ENCODE data around the gene OSGEP.
"Not testable (repeated sequence)": the region's sequence is repeated elsewhere in the genome, so short reads cannot be mapped to it uniquely, and the experiment has no call there.

The OSGEP gene

DNA sequence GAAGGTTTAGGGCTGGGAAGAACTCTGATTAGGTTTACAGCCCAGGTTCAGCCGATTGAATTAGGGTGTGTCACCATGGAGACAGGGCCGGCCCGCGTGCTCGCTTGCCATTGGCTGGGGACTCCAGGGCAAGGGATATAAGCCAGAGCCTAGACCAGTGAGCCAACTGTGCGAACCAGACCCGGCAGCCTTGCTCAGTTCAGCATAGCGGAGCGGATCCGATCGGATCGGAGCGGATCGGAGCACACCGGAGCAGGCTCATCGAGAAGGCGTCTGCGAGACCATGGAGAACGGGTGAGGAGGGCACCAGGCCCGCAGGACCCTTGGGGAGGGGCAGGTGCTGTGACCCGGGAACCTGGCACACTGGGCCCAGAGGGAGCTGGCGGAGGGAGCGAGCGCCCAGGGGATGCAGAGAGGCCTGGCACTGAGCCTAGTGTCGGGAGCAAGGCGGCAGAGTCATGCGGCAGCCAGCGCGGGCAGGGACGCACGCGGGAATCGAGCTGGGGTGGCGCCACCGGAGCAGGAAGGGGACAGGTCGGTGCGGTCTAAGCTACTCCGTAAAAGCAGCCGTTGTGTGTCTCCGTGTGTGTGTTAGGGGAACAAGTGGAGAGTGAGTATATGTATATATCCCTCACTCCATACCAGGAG lies 14.8 kb upstream of the OSGEP start, which contains the start of gene PNP:
PNP (plus strand) TSS at position 165 of the 648 bp plus-strand sequence; CDS start at position 284, 119 bp downstream.
- DNase-seq = peak; percentile 92

DNA sequence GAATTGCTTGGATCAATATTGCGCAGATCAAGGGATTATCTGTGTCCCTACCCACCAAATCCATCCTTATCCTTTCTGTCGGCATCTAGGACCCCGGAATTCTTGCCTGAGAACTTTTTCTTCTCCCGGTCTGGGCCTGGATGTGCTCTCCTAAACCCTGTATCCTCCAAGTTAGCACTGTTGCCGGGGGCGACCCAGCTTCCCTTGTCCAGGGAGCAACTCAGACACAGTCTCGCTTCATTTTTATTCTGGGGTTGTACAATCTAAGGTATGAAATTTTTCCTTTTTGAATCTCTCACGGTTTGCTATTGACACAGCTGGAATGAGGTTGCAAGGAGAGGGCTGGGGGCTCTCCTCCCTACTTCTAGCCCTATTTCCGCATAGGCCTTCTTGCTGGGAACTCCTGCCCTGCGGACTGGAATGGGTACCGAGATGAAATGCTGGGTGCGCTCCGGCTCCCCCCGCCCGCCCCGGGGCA lies 14.2 kb upstream of the OSGEP start:
- no peak for DNase-seq

DNA sequence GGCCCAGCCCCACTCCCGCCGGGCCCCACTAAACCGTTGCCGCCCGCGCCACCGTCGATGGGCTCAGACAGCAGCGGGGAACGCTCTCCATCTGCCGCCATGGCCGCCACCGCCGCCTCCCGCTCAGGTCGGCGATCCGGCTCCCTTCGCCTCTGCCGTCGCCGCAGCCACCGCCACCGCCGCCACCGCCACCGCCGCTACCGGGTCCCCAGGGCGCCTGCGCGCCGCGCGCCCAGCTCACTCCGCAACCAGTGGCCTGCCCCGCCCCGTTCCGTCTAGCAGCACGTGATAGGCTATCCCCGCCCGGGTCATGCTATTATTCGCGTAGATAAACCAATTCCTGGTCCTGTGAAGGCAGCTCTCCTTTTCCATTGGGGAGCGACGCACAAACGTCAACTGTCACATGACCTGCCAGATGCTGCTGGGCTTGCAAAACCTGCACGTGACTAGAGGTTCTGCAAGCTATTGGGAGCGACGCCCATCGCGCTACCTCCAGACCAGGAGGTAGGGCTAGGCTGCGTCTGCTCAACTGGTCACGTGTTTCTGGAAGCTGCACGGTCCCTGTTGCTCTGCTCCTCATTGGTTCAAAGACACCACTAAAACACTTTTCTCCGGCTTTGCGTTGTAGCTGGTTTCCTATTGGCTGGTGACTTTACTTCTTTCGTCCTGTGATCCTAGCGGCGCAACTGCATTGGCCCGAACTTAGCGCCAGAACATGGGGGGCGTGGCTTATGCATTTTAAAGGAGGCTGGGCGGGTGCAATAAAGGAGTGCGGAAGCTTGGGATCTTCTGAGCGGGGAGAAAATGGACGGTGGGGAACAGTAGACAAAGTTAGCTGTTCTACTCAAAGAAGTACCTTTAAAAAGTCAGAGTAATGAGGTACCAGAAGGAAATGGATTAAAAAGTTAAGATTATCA lies 6.9 kb upstream of the OSGEP start, which contains the start of gene PIP4P1:
PIP4P1 (minus strand) TSS at position 210 of the 917 bp plus-strand sequence; CDS start at position 101, 109 bp downstream.
- peak; percentile 100 for DNase-seq

DNA sequence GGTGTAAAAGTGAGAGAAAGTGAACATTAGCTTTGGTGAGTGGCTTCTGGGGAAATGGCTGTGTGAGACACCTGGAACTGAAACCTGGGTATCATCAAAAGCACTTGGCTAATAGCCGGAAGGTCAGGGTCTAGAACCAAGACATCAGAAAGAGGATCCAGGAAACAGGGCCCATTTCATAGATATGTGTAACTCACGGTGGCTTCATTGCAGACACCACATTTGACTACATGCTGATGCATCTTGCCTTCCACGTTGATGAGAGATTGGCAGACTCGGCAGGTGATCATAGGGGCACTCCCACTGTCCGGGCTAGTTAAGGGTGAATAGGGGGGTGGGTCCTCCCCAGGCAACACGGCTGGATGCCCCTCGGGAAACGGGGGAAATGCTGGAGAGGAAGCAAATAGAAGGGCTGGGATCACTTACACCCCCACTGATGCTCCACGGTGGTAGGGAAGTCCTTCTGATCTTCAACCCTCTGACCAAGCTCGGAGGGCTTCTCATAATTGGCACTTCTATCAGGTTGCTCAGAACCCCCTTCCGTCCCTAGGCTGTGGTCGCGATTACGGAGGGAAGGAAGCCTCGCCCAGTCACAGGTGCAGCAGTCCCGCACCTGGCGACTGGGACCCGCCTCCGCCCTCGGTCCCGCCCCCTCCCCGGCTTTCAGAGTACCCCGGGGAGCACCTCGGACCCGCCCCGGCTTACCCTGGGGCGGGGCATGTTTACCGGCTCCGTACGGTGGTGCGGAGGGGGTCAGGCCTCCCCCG lies 6.0 kb upstream of the OSGEP start:
- DNase-seq = peak; percentile 61

DNA sequence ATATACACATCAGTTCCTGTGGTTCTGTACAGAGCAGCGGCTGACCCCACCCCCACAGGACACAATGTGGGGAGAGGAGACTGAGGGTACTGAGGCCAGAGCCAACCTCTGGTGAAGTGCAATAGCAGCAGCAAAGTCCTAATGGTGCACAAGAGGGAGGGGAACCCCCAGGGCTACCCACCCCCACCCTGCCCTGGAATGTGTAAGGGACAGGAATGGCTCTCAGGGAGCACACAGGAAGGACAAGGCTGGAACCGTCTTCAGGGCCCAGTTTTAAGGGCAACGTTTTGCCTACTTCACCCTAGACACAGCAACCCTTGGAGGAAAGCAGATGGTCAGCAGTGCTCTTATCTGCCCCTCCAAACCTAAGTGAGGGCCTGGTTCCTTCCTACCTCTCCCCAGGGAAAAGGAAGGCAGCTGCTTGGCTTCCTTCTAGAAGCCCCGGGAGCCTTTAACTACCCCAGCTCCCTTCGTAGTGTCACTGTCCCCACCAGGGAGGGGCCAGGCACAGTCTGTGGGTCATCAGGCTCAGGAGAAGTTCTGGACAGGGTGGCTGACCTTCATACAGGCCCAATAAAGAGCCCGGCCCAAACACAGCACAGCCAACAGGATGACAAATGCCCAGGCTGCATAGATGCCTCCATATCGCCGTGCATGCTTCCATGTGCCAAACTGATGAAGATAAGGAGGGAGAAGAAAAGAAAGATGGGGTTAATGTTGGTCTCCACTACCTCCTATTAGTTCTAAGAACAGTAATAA lies 3.6 kb upstream of the OSGEP start:
- no peak for DNase-seq

DNA sequence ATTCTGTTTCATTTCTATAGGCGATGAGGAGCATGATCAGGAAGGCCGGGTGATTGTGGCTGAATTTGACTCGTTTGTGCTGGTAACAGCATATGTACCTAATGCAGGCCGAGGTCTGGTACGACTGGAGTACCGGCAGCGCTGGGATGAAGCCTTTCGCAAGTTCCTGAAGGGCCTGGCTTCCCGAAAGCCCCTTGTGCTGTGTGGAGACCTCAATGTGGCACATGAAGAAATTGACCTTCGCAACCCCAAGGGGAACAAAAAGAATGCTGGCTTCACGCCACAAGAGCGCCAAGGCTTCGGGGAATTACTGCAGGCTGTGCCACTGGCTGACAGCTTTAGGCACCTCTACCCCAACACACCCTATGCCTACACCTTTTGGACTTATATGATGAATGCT lies 2.4 kb upstream of the OSGEP start:
- DNase-seq = no peak

DNA sequence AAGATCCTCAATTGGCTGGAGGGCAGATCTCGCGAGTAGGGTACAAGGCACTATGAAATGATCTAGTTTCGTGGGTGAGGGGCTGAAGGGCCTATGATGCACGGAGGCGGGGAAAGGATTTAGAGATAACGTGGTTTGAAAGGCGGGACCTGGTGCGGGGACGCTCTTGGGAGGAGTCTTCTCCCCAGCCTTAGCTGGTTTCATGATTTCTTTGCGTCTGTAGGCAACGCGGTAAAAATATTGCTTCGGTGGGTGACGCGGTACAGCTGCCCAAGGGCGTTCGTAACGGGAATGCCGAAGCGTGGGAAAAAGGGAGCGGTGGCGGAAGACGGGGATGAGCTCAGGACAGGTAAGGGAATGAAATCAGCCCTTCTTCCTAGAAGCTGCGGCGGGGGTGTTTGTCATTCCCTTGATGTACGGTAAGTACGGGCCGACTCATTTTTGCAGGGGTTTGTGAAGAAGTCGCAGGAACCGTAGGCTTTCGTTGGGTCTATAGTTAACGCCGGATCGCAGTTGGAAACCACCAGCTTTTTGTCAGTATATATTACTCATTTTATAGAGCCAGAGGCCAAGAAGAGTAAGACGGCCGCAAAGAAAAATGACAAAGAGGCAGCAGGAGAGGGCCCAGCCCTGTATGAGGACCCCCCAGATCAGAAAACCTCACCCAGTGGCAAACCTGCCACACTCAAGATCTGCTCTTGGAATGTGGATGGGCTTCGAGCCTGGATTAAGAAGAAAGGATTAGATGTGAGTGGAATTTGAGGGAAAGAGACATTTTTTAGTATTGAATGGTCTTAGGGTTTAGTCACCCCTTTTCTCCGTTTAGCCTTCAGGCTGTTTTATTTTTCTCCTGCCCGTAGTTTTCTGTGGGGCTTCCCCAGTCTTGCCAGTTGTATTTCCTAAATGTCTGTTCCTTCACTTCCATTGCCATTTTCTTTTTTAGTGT lies 1.0 kb upstream of the OSGEP start:
- peak; percentile 87 for DNase-seq

DNA sequence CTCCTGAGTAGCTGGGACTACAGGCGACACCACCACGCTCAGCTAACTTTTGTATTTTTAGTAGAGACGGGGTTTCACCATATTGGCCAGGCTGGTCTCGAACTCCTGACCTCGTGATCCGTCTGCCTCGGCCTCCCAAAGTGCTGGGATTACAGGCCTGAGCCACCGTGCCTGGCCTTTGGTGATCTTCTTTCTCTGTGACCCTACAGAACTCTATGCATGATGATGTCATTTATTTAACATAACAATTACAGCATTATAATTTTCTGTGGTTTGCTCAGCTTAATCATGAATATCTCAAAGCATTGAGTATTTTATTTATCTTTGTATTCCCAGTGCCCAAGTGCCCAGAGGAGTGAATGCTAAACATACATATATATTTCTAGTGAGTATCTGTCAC lies 1.8 kb downstream of the OSGEP start:
- DNase-seq = not testable (repeated sequence)

DNA sequence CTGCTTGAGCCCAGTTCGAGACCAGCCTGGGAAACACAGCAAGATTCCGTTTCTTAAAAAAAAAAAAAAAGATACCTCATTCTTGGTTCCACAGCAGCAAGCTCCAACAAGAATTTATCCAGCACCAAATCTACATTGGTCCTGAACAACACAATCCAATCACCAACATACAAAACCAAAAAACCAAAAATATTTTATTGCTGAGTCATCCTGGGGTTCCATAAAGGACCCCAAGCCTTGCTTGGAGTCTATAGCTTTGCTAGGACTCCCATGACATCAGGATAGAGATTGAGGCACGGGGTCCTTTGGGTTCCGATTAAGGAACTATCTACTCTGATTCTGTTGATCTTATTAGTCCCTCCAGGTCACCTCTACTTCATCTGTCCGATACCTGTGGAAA lies 7.7 kb downstream of the OSGEP start:
- DNase-seq = no peak

DNA sequence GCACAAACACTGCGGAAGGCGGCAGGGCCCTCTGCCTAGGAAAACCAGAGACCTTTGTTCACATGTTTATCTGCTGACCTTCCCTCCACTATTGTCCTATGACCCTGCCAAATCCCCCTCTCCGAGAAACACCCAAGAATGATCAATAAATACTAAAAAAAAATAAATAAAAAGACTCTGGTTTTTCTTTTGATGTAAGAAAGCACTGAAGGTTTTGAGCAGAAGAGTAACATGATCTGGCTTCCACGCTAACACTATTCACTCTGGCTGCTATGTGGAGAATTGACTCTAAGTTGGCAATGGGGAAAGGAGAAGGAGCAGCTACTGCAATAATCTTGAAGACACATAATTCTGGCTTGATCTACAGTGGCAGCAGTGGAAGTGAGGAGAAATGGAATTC lies 11.0 kb downstream of the OSGEP start:
- not testable (repeated sequence) for DNase-seq

DNA sequence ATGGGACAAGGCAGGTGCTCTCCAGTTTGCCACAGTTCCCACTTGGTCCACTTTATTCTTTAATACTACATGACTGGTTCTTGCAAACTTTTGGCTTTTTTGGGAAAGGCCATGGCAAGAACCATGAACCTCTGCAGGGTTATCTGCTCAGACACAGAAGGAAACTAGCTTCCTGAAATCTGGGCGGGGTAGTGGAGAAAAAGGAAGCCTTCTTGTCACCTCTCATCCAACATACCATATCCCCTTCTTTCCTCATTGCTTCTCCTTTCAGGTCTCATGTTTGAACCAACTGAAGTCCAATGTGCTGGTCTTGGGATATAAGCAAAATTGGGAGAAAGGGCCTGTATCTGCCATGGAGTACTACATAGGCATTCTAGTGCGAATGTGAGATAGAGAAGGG lies 13.2 kb downstream of the OSGEP start:
- DNase-seq = no peak

DNA sequence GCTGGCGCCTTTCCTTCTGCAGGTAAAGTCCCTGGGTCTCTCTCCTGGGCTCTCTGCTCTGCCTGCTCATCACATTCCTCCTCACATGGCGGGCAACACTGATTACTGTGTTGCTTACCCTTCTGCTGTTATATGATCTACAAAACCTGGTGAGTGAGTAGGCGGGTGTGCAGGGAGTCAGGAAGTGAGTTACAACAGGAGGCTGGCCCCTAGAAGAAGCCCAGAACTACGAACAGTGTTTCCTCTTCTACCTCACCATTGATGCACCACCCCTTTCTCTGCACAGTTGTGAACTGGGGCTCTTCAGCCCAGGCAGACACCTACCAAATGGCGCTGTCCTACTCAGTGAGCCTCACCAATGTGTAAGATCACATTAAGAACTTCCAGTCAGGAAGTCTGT lies 13.7 kb downstream of the OSGEP start:
- DNase-seq = no peak

DNA sequence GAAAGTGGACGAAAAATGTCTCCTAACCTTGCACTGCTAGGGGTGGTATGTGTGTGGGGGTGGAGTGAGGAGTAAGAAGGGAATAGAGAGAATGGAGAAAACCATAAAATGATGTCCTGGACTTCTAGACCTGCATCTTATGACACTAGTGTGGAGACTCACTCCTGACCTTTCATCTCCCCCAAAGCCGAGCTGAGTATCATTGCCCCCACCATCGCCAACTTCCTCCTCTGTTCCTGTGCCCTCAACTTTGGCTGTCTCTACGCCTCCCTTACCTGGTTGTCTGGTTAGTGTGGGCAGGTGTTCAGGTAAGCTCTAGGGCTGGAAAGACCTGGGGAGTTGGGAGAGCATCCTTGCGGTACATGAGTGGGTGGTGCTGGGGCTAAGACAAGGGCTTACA lies 14.1 kb downstream of the OSGEP start:
- no peak for DNase-seq

DNA sequence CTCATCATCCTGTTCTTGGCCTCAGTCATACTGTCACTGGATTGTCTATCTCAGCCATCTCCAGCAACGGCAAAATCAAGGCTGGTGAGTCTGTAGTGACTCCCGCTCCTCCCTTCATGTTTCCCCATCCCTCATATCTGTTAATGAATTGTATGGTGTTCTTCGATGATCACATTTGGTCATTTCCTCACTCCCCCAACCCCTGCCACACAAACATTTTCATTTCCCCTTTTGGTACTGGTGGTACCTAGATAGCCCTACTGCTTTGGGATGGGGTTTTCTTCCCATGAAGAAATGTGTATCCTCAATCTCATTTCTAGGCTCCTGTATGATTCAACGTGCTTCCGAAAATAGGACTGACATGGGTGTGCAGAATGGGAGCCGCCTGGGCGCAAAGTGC lies 15.9 kb downstream of the OSGEP start:
- DNase-seq = no peak

DNA sequence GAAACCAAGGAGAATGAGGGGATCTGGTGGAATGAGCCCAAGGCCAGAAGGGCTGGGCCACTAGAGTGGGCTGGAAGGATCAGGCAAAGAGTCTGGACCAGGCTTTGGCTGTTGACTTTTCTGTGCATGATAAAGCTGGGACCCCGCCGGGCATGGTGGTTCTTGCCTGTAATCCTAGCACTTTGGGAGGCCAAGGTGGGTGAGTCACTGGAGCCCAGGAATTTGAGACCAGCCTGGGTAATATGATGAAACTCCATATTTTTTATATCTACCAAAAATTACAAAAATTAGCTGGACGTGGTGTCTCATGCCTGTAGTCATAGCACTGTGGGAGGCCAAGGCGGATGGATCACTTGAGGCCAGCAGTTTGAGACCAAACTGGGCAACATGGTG lies 18.3 kb downstream of the OSGEP start:
- DNase-seq = no peak

DNA sequence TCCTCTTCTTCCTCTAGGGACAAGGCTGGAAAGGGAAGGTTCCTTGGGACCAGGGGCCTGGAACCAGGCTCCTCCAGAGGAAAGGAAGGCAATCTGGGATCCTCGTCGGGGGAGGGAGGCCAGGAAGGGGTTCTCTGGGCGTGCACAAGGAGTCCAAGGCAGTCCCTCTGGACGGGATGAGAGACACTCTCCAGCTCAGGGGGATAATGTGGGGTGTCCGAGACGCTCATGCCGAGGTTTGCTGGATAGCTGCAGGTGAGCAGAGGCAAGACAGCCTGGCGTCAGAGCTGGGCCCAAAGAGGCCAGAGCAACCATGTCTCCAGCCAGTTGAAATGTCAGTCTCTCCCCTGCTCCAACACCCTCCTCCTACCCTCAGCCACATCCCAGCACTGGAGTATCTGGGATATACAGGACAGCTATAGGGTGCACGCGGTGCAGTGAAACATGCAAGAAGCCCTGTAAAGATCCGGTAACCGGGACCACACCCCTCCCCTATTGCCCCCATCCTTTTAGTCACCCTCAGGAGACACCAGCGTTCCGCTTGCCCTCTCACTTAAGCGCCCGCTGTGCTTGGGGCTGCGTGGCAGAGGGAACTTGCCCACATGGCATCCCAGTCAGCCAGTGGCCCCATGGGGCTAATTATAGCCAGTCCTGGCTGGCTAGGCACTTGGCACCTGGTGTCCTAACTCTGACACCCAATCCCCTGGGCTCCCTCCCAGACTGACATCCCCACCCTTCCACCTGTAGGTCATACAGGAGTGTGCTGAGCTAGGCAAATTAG lies 18.8 kb downstream of the OSGEP start, which contains the start of gene KLHL33:
KLHL33 (minus strand) TSS at position 585 of the 781 bp plus-strand sequence; CDS start at position 230, 355 bp downstream.
- no peak for DNase-seq

DNA sequence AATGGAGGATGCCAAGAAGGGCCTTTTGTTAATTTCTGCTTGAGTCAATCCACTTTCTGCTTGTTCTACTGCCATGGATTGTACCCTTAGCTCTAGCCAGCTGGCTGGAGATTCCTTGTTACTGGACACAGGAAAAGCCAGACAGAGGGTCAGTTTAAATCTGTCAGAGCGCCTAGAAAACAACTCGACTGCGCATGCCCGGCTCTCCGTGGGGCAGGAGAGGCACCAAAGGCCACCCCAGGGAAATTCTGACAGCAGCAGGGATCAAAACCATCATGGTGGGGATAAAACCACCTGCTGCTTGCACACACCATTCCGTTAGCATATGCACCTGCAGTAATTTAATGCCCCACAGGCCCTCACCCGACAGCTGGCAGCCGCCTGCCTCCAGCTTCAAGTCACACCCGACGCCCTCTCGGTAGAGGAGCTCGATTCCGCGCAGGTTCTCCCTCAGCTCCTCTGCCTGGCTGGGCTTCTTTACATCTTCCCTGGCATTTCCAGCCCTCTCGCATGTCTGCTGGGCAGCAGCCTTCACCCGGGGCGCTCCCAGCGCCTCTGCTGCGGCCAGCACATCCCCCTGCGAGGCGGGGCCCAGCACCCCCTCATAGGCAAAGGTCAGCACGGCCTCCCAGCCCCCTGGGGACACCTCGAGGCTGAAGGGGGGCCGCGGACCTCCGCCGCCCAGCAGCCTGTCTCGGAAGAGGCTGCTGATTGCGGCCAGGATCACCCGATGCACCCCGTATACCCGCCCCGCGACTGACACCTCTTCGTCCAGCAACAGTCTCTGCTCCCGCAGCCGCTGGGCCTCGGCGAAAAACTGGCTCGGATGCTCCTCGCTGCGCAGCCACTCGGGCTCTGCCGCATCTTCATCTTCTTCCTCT lies 19.7 kb downstream of the OSGEP start:
- DNase-seq = no peak

DNA sequence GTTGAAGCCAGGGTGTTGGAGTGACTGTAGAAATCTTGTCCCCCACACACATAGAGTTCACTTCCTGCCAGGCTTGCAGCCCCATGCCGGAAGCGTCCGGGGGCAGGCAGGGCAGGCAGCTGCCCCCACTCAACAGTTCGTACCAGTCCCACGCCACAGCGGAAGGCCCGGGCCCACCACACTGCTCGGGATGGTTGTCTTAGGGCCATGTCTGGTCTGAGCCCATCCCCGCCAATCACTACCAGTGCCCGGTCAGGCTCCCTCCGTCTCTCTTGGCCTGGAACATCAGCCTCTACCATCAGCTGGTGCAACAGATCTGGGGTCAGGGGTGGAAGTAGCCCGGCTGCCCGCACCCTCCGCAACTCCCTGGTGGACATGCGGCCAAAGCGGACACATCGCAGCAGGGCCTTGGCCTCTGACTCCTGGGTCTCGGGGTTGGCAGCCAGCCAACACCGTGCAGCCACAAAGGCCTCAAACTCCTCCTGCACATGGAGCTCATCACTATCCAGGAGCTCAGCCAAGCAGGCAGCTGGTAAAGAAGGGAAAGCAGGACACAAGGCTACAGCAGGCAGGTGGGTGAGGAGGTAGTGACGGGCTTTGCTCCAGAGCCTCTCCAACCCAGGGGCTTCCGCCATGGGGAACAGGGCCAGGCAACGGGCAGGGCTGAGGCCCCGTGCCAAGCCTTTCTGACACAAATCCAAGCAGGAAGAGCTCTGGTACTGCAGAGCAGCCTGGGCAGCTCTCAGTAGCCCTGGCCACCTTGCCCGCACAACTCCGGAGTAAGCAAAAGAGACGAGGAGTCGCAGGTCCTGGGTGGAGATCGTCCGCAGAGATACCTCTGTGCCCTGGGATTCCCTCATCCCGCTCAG lies 24.6 kb downstream of the OSGEP start:
- DNase-seq = no peak

Measured in COR-L47 (cell line).